GM21360 (cell line): ENCODE measurements around the gene F10.

Experiments used
- ATAC-seq: cut with Tn5 transposase; IDR thresholded peaks from one replicate; pipeline ENCODE4 v1.9.1; 2021; ENCODE audit warnings: mild to moderate bottlenecking, moderate library complexity; ENCODE audit not compliant: unreplicated experiment

F10 gene

GRCh38 chr13:113166681-113167080 lies 44.1 kb downstream of the F10 start:
- ATAC-seq = no peak

DNA sequence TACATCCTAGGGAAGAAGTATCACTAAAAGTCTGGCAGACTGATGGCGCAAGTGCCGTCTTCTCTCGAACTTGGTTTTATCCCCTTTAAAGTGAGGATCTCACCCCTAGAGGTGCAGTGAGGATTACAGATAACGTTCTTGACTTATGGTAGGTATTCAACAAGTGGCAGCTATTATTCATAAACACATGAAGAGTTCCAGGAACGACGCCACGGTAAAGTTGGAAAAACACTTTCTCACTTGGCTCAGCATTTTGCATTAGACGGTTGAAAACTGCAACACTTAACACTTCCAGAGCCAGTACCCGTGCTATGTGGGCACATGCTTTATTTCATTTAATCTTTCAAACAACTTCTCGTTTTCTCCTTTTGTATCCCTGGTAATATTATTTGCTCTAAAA lies 44.6 kb downstream of the F10 start:
- ATAC-seq = no peak

DNA sequence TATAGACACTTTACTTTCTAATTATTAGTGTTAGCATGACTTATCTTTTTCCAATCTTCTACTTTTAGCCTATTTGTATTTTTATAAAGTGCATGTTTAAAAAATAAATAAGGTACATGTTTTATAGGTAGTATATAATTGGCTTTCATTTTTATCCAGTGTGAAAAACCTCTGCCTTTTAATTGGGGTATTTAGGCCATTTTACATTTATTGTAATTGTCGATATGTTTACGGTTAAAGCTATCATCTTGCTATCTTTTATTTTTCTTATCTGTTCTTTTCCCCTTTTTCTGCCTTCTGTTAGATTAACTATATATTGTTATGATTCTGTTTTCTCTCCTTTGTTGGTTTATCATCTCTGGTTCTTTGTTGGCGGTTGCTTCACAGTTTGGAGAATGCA lies 45.0 kb downstream of the F10 start:
- no peak for ATAC-seq

DNA sequence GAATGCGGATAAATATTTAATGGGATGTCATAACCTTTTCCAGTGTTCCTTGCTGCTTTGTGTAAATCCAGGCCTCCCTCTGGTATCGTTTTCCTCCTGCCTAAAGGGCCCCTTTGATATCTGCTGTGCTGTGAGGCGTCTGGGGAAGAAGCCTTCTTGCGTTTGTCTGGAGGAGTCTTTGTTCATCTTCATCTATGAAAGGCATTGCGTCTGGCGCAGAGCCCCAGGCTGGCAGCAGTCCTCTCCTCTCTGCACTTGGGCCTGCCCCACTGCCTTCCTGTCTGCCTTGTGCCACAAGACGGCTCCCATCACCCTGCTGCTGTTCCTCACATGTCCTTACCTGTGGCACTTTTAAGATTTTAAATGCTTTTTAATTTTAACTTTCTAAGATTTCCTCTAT lies 45.6 kb downstream of the F10 start:
- ATAC-seq = no peak

DNA sequence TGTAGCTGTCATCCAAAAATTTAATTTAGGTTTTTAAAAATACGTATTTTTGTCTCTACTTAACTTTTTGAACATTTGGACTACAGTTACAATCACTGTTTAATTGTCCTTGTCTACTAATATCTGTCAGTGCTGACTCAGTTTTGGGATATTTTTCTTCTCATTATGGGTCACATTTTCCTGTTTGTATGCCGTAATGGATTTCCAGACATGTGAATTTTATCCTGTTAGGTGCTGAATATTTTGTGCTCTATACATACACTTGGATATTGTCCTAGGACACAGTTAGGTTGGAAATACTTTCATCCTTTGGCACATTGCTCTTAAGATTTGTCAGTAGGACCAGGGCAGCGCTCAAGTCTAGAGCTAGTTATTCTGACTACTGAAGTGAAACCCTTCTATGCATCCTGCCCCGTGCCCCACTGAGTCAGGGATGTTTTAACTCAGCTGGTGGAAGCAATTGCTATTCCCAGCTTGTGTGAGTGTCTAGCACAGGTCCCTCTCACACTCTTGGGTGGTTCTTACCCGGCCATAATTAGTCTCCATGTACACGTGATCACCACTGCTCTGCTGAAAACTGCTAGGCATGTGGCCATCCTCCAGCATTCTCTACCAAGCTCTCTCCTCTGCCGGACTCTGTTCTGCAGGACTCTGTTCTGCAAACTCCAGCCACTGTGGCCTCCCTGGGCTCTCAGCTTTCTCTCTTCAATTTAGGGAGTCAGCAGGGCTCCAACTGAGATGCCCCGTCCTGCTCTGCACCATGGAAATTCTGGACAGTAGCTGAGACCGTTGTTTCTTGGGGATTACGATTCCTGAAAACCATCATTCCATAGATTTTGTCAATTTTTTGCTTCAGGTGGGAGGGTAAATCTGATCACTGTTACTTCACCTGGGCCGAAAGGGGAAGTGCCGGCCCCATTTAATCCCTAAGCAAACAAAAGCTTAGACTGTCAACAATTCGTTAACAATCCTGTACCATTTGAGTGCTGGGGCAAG lies 47.0 kb downstream of the F10 start:
- ATAC-seq = no peak

DNA sequence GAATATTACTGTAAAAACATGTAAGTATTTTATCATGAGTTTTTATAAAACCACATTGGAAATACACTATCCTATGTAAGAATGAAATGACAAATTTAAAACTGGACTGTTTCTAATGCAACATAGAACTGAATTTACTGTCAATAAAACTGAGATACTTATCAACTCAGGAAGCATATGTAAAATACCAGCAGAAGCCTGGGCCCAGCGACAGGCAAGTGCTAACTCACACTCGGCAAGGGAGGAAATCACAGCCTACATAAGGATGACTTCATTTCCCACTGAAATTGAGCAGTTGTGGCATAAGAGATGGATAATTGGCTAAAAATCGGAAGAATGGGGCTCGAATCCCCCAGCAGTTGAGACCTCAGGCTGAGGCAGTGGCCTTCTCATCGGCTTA lies 47.9 kb downstream of the F10 start:
- ATAC-seq = no peak

DNA sequence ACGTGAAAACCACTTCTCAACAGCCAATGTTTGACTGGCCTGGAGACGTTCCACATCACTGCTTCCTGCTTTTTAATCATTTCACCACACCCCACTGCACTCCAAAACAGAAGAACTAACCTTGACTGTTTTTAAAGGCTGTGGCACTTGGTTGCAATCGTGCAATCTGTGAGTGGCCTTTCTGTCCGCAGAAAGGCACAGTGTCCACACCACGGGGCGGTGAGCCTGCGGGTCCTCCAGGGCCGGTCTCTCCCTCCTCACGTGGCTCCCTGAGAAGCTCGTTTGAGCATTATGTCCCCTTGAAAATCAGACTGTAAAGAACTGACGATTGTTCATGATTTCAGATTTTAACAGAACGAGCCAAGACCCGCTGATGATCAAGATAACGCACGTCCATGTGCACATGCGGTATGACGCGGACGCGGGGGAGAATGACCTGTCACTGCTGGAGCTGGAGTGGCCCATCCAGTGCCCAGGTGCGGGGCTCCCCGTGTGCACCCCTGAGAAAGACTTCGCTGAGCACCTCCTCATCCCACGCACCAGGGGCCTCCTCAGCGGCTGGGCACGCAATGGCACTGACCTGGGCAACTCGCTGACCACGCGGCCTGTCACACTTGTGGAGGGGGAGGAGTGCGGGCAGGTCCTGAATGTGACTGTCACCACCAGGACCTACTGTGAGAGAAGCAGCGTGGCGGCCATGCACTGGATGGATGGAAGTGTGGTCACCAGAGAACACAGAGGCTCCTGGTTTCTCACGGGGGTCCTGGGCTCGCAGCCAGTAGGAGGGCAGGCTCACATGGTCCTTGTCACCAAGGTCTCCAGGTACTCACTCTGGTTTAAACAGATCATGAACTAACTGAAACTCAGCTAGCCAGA lies 48.9 kb downstream of the F10 start:
- no peak for ATAC-seq

- no peak for ATAC-seq
These were observed 49.9 kb downstream of the F10 start for GRCh38 chr13:113172419-113172926.

DNA sequence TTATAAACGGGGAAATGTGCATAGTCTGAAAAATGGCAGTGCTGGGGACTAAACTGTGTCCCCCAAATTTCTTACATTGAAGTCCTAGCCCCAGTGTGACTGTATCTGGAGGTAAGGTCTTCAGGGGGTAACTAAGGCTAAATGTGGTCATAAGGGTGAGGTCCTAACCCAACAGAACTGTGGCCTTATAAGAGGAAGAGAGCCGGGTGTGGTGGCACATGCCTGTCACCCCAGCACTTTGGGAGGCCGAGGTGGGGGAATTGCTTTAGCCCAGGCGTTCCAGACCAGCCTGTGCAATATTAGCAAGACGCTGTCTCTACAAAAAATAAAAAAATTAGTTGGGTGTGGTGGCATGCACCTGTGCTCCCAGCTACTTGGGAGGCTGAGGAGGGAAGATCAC lies 53.7 kb downstream of the F10 start:
- ATAC-seq = no peak

- no peak for ATAC-seq
These were observed 54.2 kb downstream of the F10 start for GRCh38 chr13:113176822-113177221.

- no peak for ATAC-seq
These were observed 55.7 kb downstream of the F10 start for GRCh38 chr13:113178070-113178895.

- ATAC-seq = no peak
These were observed 56.2 kb downstream of the F10 start for GRCh38 chr13:113178896-113179167.

GRCh38 chr13:113179374-113180230 lies 57.0 kb downstream of the F10 start:
- no peak for ATAC-seq

DNA sequence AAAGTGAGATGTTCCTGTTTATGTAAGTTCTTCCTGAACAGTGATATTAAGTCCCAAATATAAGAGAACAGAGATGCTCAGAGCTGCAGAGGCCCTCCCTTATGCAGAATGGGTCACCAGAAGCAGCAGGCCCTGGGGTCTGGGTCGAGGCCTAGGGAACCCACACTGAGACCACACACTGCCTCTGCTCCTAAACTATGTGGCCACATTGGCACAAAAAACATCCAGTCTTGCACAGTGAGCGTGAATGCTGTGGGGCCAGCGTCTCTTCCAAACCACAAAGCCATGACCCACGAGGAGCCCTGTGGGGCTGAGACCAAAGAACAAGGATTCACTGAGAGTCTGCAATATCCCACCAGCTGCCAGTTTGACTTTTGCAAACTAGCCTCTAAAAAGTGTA lies 59.4 kb downstream of the F10 start:
- ATAC-seq = no peak

DNA sequence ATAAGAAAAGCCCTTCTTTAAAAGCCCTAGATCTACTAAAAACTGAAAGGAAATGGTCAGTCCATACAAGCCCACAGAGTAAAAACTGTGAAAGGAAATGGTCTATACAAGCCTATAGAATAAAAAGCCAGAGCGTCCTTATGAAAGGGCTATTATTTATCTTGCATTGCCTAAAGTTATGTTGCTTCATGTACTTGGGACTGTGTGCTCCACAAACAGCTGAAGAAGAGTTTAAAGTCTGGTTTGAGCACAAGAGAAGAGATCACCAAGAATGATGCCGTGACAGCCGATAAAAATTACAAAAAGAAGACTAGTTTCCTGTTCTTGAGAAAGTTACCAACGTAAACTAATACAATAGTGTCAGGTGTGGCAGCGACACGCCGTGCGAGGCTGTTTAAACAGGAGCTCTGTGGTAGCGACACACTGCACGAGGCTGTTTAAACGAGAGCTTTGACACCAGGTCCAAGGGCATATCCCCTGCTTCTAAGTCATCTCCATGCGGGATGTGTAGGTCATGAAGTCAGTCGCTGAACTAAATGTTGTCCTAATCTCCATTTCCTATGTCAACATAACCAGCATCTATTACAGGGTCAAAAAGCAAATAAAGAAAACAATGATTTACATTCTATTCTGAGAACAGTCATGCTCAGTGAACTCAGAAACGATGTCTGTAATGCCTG lies 61.0 kb downstream of the F10 start:
- no peak for ATAC-seq

- ATAC-seq = no peak
These were observed 62.2 kb downstream of the F10 start for GRCh38 chr13:113184568-113185440.

GRCh38 chr13:113186061-113186900 lies 63.7 kb downstream of the F10 start:
- no peak for ATAC-seq

GRCh38 chr13:113187263-113187669 lies 64.7 kb downstream of the F10 start:
- ATAC-seq = no peak
